Activated T-cell treated with anti-CD3 and anti-CD28 coated beads, Interleukin-2, amount 50 U/mL, for 24 hours (primary cell): ENCODE measurements around the gene GTF2A1.

Experiments used
- DNase-seq: peaks from one replicate; pipeline ENCODE4 v3.0.0-alpha.2; 2020
- H3K27ac Mint-ChIP-seq: 2 replicates; pipeline ENCODE4 v1.8.0; 2020; ENCODE audit warnings: mild to moderate bottlenecking, mixed read lengths
- H3K27me3 Mint-ChIP-seq: 2 replicates; pipeline ENCODE4 v1.8.0; 2020; ENCODE audit warnings: mixed read lengths
- H3K36me3 Mint-ChIP-seq: 2 replicates; pipeline ENCODE4 v1.8.0; 2020; ENCODE audit warnings: low read depth, mixed read lengths
- H3K4me1 Mint-ChIP-seq: 2 replicates; pipeline ENCODE4 v1.8.0; 2020; ENCODE audit warnings: low read depth, mixed read lengths
- H3K4me3 Mint-ChIP-seq: 2 replicates; pipeline ENCODE4 v1.8.0; 2020; ENCODE audit warnings: mild to moderate bottlenecking, moderate library complexity, mixed read lengths
- H3K9me3 Mint-ChIP-seq: 2 replicates; pipeline ENCODE4 v1.8.0; 2020; ENCODE audit warnings: mixed read lengths

The GTF2A1 gene

GRCh38 chr14:81219210-81219758 lies 1.5 kb downstream of the GTF2A1 start:
- peaks cover 48% of the 10 kb centered on the region for H3K36me3 Mint-ChIP-seq
- H3K4me3 Mint-ChIP-seq: peak overlapping the region; percentile 99
- H3K4me1 Mint-ChIP-seq: peaks cover 46% of the 10 kb centered on the region
- no peaks in the 10 kb centered on the region for H3K27me3 Mint-ChIP-seq
- H3K9me3 Mint-ChIP-seq: peaks cover 6% of the 10 kb centered on the region
- H3K27ac Mint-ChIP-seq: peak overlapping the region; percentile 99
- DNase-seq: peak; percentile 87

DNA sequence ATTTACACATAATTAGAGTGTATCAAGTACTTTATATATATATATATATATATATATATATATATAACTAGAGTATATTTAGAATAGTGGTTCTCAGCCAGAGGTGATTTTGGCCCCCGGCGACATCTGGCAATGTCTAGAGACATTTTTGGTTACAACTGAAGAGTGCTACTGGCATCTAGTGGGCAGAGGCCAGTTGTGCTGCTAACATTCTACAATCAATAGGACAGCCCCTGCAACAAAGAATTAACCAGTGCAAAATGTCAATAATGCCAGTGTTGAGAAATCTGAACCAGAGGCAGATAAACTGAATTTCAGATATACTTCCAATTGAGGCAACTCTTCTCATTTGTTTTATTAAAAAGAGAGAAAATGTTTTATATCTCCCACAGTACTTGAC lies 8.9 kb downstream of the GTF2A1 start:
- H3K9me3 Mint-ChIP-seq: no peaks in the 10 kb centered on the region
- no peaks in the 10 kb centered on the region for H3K27me3 Mint-ChIP-seq
- H3K36me3 Mint-ChIP-seq: peaks cover 93% of the 10 kb centered on the region
- no peak for DNase-seq
- no peak overlapping the region for H3K4me3 Mint-ChIP-seq
- H3K4me1 Mint-ChIP-seq: peaks cover 66% of the 10 kb centered on the region
- peak overlapping the region; percentile 16 for H3K27ac Mint-ChIP-seq

DNA sequence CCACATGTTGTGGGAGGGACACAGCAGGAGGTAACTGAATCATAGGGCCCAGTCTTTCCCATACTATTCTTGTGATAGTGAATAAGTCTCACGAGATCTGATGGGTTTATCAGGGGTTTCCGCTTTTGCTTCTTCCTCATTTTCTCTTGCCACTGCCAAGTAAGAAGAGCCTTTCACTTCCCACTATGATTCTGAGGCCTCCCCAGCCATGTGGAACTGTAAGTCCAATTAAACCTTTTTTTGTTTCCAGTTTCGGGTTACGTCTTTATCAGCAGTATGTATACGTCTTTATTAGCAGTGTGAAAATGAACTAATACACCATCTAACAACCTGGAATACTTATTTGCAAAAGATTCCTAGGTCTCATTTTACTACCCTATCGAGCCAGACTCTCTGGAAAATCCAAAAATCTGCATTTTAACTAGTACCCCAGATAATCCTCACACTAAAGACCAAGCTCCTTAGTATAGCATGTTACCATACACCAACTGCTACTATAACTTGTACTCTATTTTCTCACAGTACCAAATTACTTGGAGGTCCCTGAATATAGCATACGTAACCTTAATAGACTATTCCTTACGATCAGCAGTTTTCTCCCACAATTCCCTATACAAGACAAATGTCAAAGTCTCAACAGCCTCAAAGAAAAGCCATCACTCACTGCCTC lies 11.5 kb downstream of the GTF2A1 start:
- Mint-ChIP-seq H3K27me3 (no peaks in the 10 kb centered on the region), H3K9me3 (no peaks in the 10 kb centered on the region), H3K27ac (no peak overlapping the region), H3K4me1 (peaks cover 68% of the 10 kb centered on the region), H3K36me3 (peaks cover 93% of the 10 kb centered on the region), H3K4me3 (no peak overlapping the region)
- DNase-seq: no peak

GRCh38 chr14:81208489-81208888 lies 12.3 kb downstream of the GTF2A1 start:
- H3K27me3 Mint-ChIP-seq: no peaks in the 10 kb centered on the region
- peaks cover 69% of the 10 kb centered on the region for H3K4me1 Mint-ChIP-seq
- no peaks in the 10 kb centered on the region for H3K9me3 Mint-ChIP-seq
- no peak for DNase-seq
- H3K4me3 Mint-ChIP-seq: no peak overlapping the region
- no peak overlapping the region for H3K27ac Mint-ChIP-seq
- H3K36me3 Mint-ChIP-seq: peaks cover 91% of the 10 kb centered on the region

DNA sequence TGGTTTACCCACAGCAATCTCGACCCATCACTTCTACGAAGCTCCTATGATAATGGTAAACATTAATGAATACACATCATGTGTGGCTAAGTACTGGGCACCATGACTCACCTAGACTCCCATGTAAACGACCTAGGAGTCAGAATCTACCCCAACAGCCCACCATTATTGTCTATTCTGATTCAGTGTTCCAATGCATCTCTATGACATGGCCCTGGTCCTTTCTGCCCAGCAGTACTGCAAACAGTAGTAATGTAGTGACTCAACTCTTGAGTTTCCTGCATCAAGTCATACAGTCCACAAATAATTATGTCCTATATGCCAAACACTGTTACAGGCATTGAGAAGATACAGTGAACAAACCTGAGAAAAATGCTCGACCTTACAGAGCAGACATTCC lies 14.6 kb downstream of the GTF2A1 start:
- H3K4me1 Mint-ChIP-seq: peaks cover 53% of the 10 kb centered on the region
- peaks cover 89% of the 10 kb centered on the region for H3K36me3 Mint-ChIP-seq
- no peak overlapping the region for H3K4me3 Mint-ChIP-seq
- no peaks in the 10 kb centered on the region for H3K27me3 Mint-ChIP-seq
- peak overlapping the region; percentile 18 for H3K27ac Mint-ChIP-seq
- no peaks in the 10 kb centered on the region for H3K9me3 Mint-ChIP-seq
- no peak for DNase-seq

- H3K4me3 Mint-ChIP-seq: no peak overlapping the region
- no peak for DNase-seq
- H3K27me3 Mint-ChIP-seq: no peaks in the 10 kb centered on the region
- H3K4me1 Mint-ChIP-seq: peaks cover 50% of the 10 kb centered on the region
- H3K36me3 Mint-ChIP-seq: peaks cover 88% of the 10 kb centered on the region
- no peak overlapping the region for H3K27ac Mint-ChIP-seq
- no peaks in the 10 kb centered on the region for H3K9me3 Mint-ChIP-seq
Measured at GRCh38 chr14:81205639-81206038, 15.1 kb downstream of the GTF2A1 start.

DNA sequence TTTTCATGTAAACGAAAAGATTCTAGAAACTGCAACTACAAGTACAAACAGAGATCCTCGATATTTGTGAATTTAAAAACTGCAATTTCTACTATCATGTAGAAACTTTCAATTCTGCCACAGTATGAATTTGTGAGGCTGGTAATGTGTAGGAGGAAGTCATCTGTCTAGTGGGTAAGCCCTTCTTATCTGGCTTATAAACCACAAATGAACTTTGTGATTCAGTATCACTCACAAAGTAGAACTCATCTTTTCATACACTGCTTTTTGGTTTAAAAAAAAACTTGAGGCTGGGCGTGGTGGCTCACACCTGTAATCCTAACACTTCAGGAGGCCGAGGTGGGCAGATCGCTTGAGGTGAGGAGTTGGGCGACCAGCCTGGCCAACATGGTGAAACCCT lies 20.7 kb downstream of the GTF2A1 start:
- Mint-ChIP-seq H3K27ac (peak overlapping the region; percentile 77), H3K4me3 (peak overlapping the region; percentile 25), H3K27me3 (no peaks in the 10 kb centered on the region), H3K9me3 (no peaks in the 10 kb centered on the region), H3K4me1 (peaks cover 28% of the 10 kb centered on the region), H3K36me3 (peaks cover 85% of the 10 kb centered on the region)
- DNase-seq: no peak

- Mint-ChIP-seq H3K27me3 (no peaks in the 10 kb centered on the region), H3K4me1 (peaks cover 31% of the 10 kb centered on the region), H3K36me3 (peaks cover 88% of the 10 kb centered on the region), H3K27ac (no peak overlapping the region), H3K9me3 (no peaks in the 10 kb centered on the region), H3K4me3 (no peak overlapping the region)
- no peak for DNase-seq
Measured at GRCh38 chr14:81199084-81199483, 21.7 kb downstream of the GTF2A1 start.

GRCh38 chr14:81198651-81199050 lies 22.1 kb downstream of the GTF2A1 start:
- Mint-ChIP-seq H3K36me3 (peaks cover 88% of the 10 kb centered on the region), H3K4me1 (peaks cover 32% of the 10 kb centered on the region), H3K27ac (no peak overlapping the region), H3K4me3 (no peak overlapping the region), H3K9me3 (no peaks in the 10 kb centered on the region), H3K27me3 (no peaks in the 10 kb centered on the region)
- no peak for DNase-seq

GRCh38 chr14:81193924-81194633 lies 26.7 kb downstream of the GTF2A1 start:
- Mint-ChIP-seq H3K27me3 (no peaks in the 10 kb centered on the region), H3K4me3 (no peak overlapping the region), H3K9me3 (no peaks in the 10 kb centered on the region), H3K4me1 (peaks cover 46% of the 10 kb centered on the region), H3K27ac (peak overlapping the region; percentile 75), H3K36me3 (peaks cover 89% of the 10 kb centered on the region)
- DNase-seq: no peak

- H3K27me3 Mint-ChIP-seq: no peaks in the 10 kb centered on the region
- DNase-seq: no peak
- peaks cover 94% of the 10 kb centered on the region for H3K36me3 Mint-ChIP-seq
- peak overlapping the region; percentile 84 for H3K27ac Mint-ChIP-seq
- no peaks in the 10 kb centered on the region for H3K9me3 Mint-ChIP-seq
- peak overlapping the region; percentile 1 for H3K4me3 Mint-ChIP-seq
- peaks cover 55% of the 10 kb centered on the region for H3K4me1 Mint-ChIP-seq
Measured at GRCh38 chr14:81192594-81192993, 28.2 kb downstream of the GTF2A1 start.

- H3K27ac Mint-ChIP-seq: peak overlapping the region; percentile 40
- DNase-seq: no peak
- peaks cover 88% of the 10 kb centered on the region for H3K36me3 Mint-ChIP-seq
- no peaks in the 10 kb centered on the region for H3K9me3 Mint-ChIP-seq
- peaks cover 51% of the 10 kb centered on the region for H3K4me1 Mint-ChIP-seq
- H3K27me3 Mint-ChIP-seq: no peaks in the 10 kb centered on the region
- no peak overlapping the region for H3K4me3 Mint-ChIP-seq
Measured at GRCh38 chr14:81187832-81188522, 32.8 kb downstream of the GTF2A1 start.

DNA sequence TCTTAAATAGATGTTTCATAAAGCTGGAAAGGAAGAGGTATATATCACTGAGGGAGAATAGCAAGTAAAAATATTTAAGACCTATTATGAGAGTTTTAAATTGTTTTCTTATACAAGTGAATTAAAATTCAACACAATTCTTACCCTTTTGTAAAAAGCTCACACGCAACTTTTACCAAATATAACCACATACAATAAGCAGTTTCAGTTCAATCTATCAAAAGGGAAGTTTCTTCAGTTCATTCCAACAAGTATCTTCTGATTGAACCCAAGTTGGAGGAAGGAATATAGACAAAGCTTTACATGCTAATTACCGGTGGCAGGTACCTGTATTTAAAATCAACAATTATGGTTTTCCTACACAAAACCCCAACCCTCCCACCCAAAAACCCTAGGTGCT lies 41.1 kb downstream of the GTF2A1 start:
- H3K27me3 Mint-ChIP-seq: no peaks in the 10 kb centered on the region
- H3K27ac Mint-ChIP-seq: no peak overlapping the region
- peaks cover 30% of the 10 kb centered on the region for H3K4me1 Mint-ChIP-seq
- H3K36me3 Mint-ChIP-seq: peaks cover 69% of the 10 kb centered on the region
- no peak for DNase-seq
- H3K4me3 Mint-ChIP-seq: no peak overlapping the region
- no peaks in the 10 kb centered on the region for H3K9me3 Mint-ChIP-seq

DNA sequence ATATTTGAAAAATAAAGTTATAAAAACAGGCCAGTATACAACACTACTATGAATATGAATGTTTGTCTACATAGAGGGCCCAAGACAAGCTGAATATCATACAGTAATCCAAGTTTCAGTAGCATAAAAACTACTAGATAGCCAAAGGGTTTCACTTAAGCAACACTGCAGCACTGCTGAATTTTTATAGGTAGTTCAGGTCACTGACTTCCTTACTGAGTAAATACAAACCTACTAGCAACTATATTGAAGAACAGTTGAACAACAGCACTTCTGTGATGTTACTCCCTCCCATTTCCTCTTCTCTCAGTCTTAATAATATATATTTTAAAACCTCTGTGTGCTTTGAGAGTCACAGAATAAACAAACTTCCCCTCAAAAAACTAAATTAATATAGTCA lies 42.7 kb downstream of the GTF2A1 start:
- Mint-ChIP-seq H3K9me3 (no peaks in the 10 kb centered on the region), H3K27ac (no peak overlapping the region), H3K4me1 (peaks cover 20% of the 10 kb centered on the region), H3K4me3 (no peak overlapping the region), H3K27me3 (no peaks in the 10 kb centered on the region), H3K36me3 (peaks cover 53% of the 10 kb centered on the region)
- no peak for DNase-seq

GRCh38 chr14:81177225-81177624 lies 43.5 kb downstream of the GTF2A1 start:
- no peaks in the 10 kb centered on the region for H3K9me3 Mint-ChIP-seq
- no peaks in the 10 kb centered on the region for H3K27me3 Mint-ChIP-seq
- no peak overlapping the region for H3K27ac Mint-ChIP-seq
- H3K4me1 Mint-ChIP-seq: peaks cover 14% of the 10 kb centered on the region
- no peak for DNase-seq
- peaks cover 47% of the 10 kb centered on the region for H3K36me3 Mint-ChIP-seq
- H3K4me3 Mint-ChIP-seq: no peak overlapping the region
